Measurements from ENCODE around the gene CHN1. TPM values are rescaled to one million over a fixed set of nuclear protein-coding genes. Genes with fewer than 3 reads are reported as not detected.

The CHN1 gene
- polyA plus RNA-seq, 1 donor (not counting 4 experiments of a cell fraction or from before 2014, with no cell fraction given), result 2.3 TPM

GRCh38 chr2:175001566-175001965, 3.6 kb downstream of the CHN1 start:
- DNase-seq (ENCODE audit: low read depth, low spot score) (no peak), FAIRE-seq (no peak)
- Histone ChIP-seq H3K9ac (ENCODE audit: control insufficient read depth, extremely low read depth, insufficient read depth, low read length) (no peak overlapping the region), H3K27ac (ENCODE audit: control insufficient read depth, insufficient read depth, low read length) (no peak overlapping the region), H3K79me2 (ENCODE audit: control insufficient read depth, insufficient read depth, low read length) (no peaks in the 10 kb centered on the region), H3K4me3 (ENCODE audit: control insufficient read depth in 2 of 3, extremely low read depth in 1 of 3, insufficient read depth in 2 of 3, low read depth in 1 of 3, low read length in 3 of 3) (no peak overlapping the region), H3K27me3 (ENCODE audit: control insufficient read depth, extremely low read depth, insufficient read depth, low read length) (peaks cover 17% of the 10 kb centered on the region), H2AFZ (ENCODE audit: control insufficient read depth, low read length) (no peak overlapping the region), H3K4me1 (ENCODE audit: control insufficient read depth, extremely low read depth, insufficient read depth, low read length) (peaks cover 11% of the 10 kb centered on the region), H3K9me1 (ENCODE audit: control insufficient read depth, extremely low read depth, insufficient read depth, low read length) (no peaks in the 10 kb centered on the region), H3K36me3 (ENCODE audit: control insufficient read depth in 2 of 2, extremely low read depth in 1 of 2, insufficient read depth in 2 of 2, low read length in 2 of 2) (no peaks in the 10 kb centered on the region), H3K9me3 (ENCODE audit: control insufficient read depth, low read depth, low read length) (no peaks in the 10 kb centered on the region), H4K20me1 (ENCODE audit: control insufficient read depth, extremely low read depth, insufficient read depth, low read length) (no peaks in the 10 kb centered on the region), H3K4me2 (ENCODE audit: control insufficient read depth, extremely low read depth, insufficient read depth, low read depth, low read length) (no peak overlapping the region)
- dilution Hi-C loops (cut with MboI; ENCODE audit: extremely low pct_ligation_motif_present, low sequenced_read_pairs), result no loop called here
- TF ChIP-seq EZH2 (IDR thresholded peaks at IDR 0.05; ENCODE audit: low read length) (no peak), CTCF (optimal IDR thresholded peaks at IDR 0.05 in 1 of 3, IDR thresholded peaks at IDR 0.05 in 1 of 3, conservative IDR thresholded peaks at IDR 0.05 in 1 of 3; ENCODE audit: extremely low read depth in 1 of 3, insufficient read depth in 2 of 3, low read length in 3 of 3) (no peak)

- dilution Hi-C loops (cut with MboI; ENCODE audit: extremely low pct_ligation_motif_present, low sequenced_read_pairs), result no loop called here
- H3K36me3 ChIP-seq (ENCODE audit: control insufficient read depth in 2 of 2, extremely low read depth in 1 of 2, insufficient read depth in 2 of 2, low read length in 2 of 2), result no peaks in the 10 kb centered on the region
- no peaks in the 10 kb centered on the region for H3K27me3 ChIP-seq (ENCODE audit: control insufficient read depth, extremely low read depth, insufficient read depth, low read length)
- peaks cover 8% of the 10 kb centered on the region for H3K4me1 ChIP-seq (ENCODE audit: control insufficient read depth, extremely low read depth, insufficient read depth, low read length)
- no peak overlapping the region for H2AFZ ChIP-seq (ENCODE audit: control insufficient read depth, low read length)
- DNase-seq (ENCODE audit: low read depth, low spot score), result no peak
- no peaks in the 10 kb centered on the region for H3K79me2 ChIP-seq (ENCODE audit: control insufficient read depth, insufficient read depth, low read length)
- H3K4me3 ChIP-seq (ENCODE audit: control insufficient read depth in 2 of 3, extremely low read depth in 1 of 3, insufficient read depth in 2 of 3, low read depth in 1 of 3, low read length in 3 of 3), result no peak overlapping the region
- H3K9me1 ChIP-seq (ENCODE audit: control insufficient read depth, extremely low read depth, insufficient read depth, low read length), result no peaks in the 10 kb centered on the region
- no peak overlapping the region for H3K4me2 ChIP-seq (ENCODE audit: control insufficient read depth, extremely low read depth, insufficient read depth, low read depth, low read length)
- no peaks in the 10 kb centered on the region for H4K20me1 ChIP-seq (ENCODE audit: control insufficient read depth, extremely low read depth, insufficient read depth, low read length)
- no peak overlapping the region for H3K27ac ChIP-seq (ENCODE audit: control insufficient read depth, insufficient read depth, low read length)
- H3K9ac ChIP-seq (ENCODE audit: control insufficient read depth, extremely low read depth, insufficient read depth, low read length), result no peak overlapping the region
- TF ChIP-seq CTCF (optimal IDR thresholded peaks at IDR 0.05 in 1 of 3, IDR thresholded peaks at IDR 0.05 in 1 of 3, conservative IDR thresholded peaks at IDR 0.05 in 1 of 3; ENCODE audit: extremely low read depth in 1 of 3, insufficient read depth in 2 of 3, low read length in 3 of 3), result no peak
- no peak for FAIRE-seq
- no peaks in the 10 kb centered on the region for H3K9me3 ChIP-seq (ENCODE audit: control insufficient read depth, low read depth, low read length)
Observed at GRCh38 chr2:174997110-174997509, 8.1 kb downstream of the CHN1 start.
